Psoas muscle (tissue), 8 donors: ENCODE results near the gene NPLOC4. TPM values are rescaled to one million over a fixed set of nuclear protein-coding genes. Genes with fewer than 3 reads are reported as not detected.

Experiments used
- ATAC-seq, 4 donors: fragments of 200-7000 bp; cut with Tn5 transposase; one replicate each; pipeline ENCODE4 v1.9.1; 2020; ENCODE audit warnings: moderate library complexity in 3 of 4, mild to moderate bottlenecking in 2 of 4
- DNase-seq, 2 donors: peaks; one replicate each; pipeline ENCODE4 v3.0.0-alpha.2; 2020
- H3K27ac ChIP-seq: fragments of 200-600 bp; one replicate; pipeline ENCODE4 v1.8.0; 2022
- H3K27me3 ChIP-seq, 3 donors: fragments of 200-600 bp in 1 of 3; one replicate each; pipeline versions ENCODE4 v1.6.1 to v1.8.0; 2013 to 2022; ENCODE audit warnings: low read length in 2 of 3, mild to moderate bottlenecking in 2 of 3, moderate library complexity in 1 of 3; ENCODE audit not compliant: insufficient read depth in 3 of 3
- H3K36me3 ChIP-seq, 2 donors: fragments of 200-600 bp in 1 of 2; one replicate each; pipeline versions ENCODE4 v1.6.1 to v1.8.0; 2013 to 2022; ENCODE audit warnings: low read depth in 1 of 2, mild to moderate bottlenecking in 1 of 2, moderate library complexity in 1 of 2; ENCODE audit not compliant: insufficient read depth in 1 of 2
- H3K4me1 ChIP-seq: fragments of 200-600 bp; one replicate; pipeline ENCODE4 v1.8.0; 2022
- H3K4me3 ChIP-seq: fragments of 200-600 bp; one replicate; pipeline ENCODE4 v1.8.0; 2022; ENCODE audit warnings: mild to moderate bottlenecking
- H3K9me3 ChIP-seq: fragments of 200-600 bp; one replicate; pipeline ENCODE4 v1.8.0; 2022
- CTCF ChIP-seq: fragments of 200-600 bp; IDR thresholded peaks from one replicate; pipeline ENCODE4 v1.8.0; 2022; ENCODE audit warnings: antibody characterized with exemption
- WGBS, 3 donors: extraction: QIAGEN DNeasy Blood & Tissue Kit; methylation state at CpG; one replicate each; pipeline versions ENCODE4 v1.1.6 to v1.1.7; 2013; 5-methylcytosine and 5-hydroxymethylcytosine counted together
- intact Hi-C, 2 donors: fragments of 100-400 bp; cut with DNase I; formaldehyde crosslinking; loops; one replicate each; pipeline versions ENCODE4 v1.11.0 to v1.14.2; 2022
- polyA plus RNA-seq, 3 donors: library from polyadenylated mRNA; stranded (reverse); fragments of 200-250 nt; gene quantifications; one replicate each; pipeline ENCODE4 v1.2.3, GENCODE V29; 2013
- total RNA-seq, 4 donors: library from RNA; stranded (reverse); fragmentation: NEBNext Ultra II Directional in 2 of 4; extraction: Animal tissue kit (Norgen Biotek cat#: 25700) in 2 of 4; gene quantifications; one replicate each; pipeline versions ENCODE4 v1.2.1 to v1.2.4, GENCODE V29; 2021 to 2023
- donor health status: healthy with polysubstance abuse.
- donor health status: DM: no; HTN: no; CAD: no; lungs with moderate emphysema.
- donor health status: Bipolar disorder and iron deficiency.
- donor health status: healthy.
- donor health status: DM: yes; HTN: yes; CAD: no.
- donor health status: DM: no; HTN: no; CAD: no.
- donor health status: DM: no; HTN: no; CAD: no.
- donor health status: DM: yes; HTN: yes; CAD: no.

Gene NPLOC4
- total and polyA plus RNA-seq, 7 donors, result 87.3 to 414 (median 204) TPM

DNA sequence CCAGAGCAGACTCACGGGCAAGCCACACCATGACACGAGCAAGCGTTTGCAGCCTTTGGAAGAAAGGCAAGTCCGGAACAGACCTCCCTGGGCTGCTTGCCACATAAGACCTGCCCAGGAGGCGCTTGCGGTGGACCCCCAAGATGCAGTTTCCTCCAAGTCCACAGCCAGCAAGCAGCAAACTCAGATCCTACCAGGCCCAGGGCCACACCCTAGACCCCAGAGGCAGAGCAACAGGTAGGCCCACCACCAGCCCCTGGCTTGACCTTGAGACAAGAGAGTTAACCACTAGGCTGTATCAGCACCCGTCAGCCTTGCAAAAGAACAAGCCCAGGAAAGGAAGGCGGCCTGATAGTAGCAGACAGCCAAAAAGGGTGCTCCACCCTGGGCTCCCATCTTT, 87.1 kb downstream of the NPLOC4 start:
- TF ChIP-seq CTCF, result no peak

DNA sequence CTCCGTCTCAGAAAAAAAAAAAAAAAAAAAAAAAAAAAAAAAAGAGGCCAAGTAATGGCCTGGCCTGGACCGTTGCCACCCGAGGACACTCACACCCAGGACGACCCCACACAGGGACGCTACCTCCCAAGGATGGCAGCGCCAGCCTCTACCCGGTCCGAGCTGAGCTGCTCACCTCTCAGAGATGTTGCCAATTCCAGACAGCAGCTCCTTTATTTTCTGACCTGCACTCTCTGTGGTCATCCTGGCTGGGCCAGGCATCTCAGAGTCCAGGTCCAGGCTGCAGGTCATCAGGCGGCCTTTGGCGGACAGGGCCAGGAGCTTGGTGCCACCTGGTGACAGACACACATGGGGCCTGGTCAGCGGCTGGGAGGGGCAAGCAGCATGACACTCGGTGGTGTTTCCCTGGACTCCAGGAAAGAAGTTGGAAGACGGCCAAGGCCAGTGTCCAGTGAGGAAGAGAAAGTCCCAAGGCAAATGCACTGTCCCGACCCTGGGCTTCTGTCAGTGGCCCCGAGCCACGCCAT, 87.8 kb downstream of the NPLOC4 start:
- intact Hi-C loops, result no loop called here
- peaks cover 0 to 65% of the 10 kb centered on the region in 2 donors for H3K36me3 ChIP-seq
- H3K4me1 ChIP-seq, result peaks cover 19% of the 10 kb centered on the region
- TF ChIP-seq CTCF, result no peak
- WGBS, 3 donors, result 70 to 84% (median 76%) methylated on average over 15 to 16 of the region's 16 CpGs
- H3K9me3 ChIP-seq, result no peaks in the 10 kb centered on the region
- H3K27ac ChIP-seq, result no peak overlapping the region
- H3K27me3 ChIP-seq, result no peaks in the 10 kb centered on the region
- H3K4me3 ChIP-seq, result no peak overlapping the region
- DNase-seq, result peak in 1 of 2 donors; percentile 58
- no peak for ATAC-seq

More for the DNA sequence above, 87.1 kb downstream of the NPLOC4 start:
- no peaks in the 10 kb centered on the region for H3K9me3 ChIP-seq
- H3K27me3 ChIP-seq, result no peaks in the 10 kb centered on the region
- ATAC-seq (no peak), DNase-seq (peak in 1 of 2 donors; percentile 39)
- peaks cover 21% of the 10 kb centered on the region for H3K4me1 ChIP-seq
- no peak overlapping the region for H3K27ac ChIP-seq
- intact Hi-C loops, result loop anchor here in 1 of 2 donors (5.0 kb wide), 1 partner anchor 33 kb away; no protein-coding TSS in a partner anchor
- peaks cover 0 to 57% of the 10 kb centered on the region in 2 donors for H3K36me3 ChIP-seq
- 93 to 95% (median 94%) methylated on average over 8 of the region's 8 CpGs for WGBS, 3 donors
- no peak overlapping the region for H3K4me3 ChIP-seq

DNA sequence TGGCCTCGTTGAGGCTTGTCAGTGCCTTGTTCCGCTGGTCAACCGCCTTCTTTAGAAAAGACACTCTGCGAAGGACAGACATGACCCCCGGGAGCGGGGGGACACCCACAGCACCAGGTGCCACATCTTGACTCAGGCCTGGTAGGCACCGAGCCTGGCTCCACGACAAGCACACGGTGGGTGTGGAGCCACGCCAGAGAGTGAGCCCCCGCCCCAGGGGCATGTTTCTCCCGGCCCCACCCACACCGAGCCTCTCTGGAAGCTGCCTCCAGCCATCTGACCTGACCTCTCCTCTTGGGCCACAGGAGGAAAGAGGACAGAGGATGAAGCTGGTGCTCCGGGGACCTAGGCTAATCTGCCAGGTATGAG, 89.3 kb downstream of the NPLOC4 start:
- Histone ChIP-seq H3K27ac (no peak overlapping the region), H3K9me3 (no peaks in the 10 kb centered on the region), H3K4me1 (peaks cover 9% of the 10 kb centered on the region), H3K4me3 (no peak overlapping the region), H3K27me3 (no peaks in the 10 kb centered on the region), H3K36me3 (peaks cover 6 to 80% of the 10 kb centered on the region in 2 donors)
- ATAC-seq, result no peak
- no peak for TF ChIP-seq CTCF
- 85 to 86% (median 86%) methylated on average over 13 to 14 of the region's 14 CpGs for WGBS, 3 donors
- no peak for DNase-seq
- intact Hi-C loops, result no loop called here

DNA sequence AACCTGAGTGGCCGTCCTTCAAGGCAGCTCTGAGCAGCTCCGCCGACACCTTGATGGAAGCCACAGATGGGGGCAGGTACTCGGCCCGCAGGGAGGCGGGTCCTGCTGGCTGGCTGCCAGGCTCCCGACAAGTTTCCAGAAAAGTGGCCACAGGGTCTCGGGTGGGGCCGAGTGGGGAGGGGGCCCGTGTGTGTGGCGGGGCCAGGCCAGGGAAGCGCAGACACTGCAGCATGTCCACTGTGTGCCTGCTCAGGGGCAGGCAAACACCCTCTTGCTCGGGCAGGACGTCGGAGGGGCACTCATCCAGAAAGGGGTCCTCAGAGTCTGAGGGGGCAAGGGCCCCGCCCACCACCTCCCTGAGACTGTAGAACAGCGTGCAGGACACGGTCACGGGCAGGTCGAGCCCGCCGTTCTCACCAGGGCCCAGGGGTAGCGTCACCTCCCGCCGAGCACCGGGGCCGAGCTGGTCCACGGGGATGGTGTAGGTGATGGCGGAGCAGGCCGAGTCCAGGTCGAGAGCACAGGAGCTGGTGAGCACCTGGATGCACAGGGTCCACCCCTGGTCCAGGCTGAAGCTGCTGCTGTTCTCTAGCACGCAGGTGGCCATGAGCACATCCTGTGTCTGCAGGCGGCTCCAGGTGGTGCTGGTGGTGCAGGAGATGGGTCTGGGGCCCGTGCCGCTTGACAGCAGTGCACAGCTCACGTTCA, 89.9 kb downstream of the NPLOC4 start:
- no peaks in the 10 kb centered on the region for H3K27me3 ChIP-seq
- no peak overlapping the region for H3K4me3 ChIP-seq
- intact Hi-C loops, result no loop called here
- no peaks in the 10 kb centered on the region for H3K9me3 ChIP-seq
- no peak for TF ChIP-seq CTCF
- DNase-seq (no peak), ATAC-seq (no peak)
- H3K4me1 ChIP-seq, result peaks cover 9% of the 10 kb centered on the region
- H3K27ac ChIP-seq, result no peak overlapping the region
- H3K36me3 ChIP-seq, result peaks cover 7 to 85% of the 10 kb centered on the region in 2 donors
- WGBS, 3 donors, result 83 to 86% (median 86%) methylated on average over 34 to 36 of the region's 36 CpGs
